ENCODE measurements around the gene RDH12. TPM values are rescaled to one million over a fixed set of nuclear protein-coding genes. Genes with fewer than 3 reads are reported as not detected.

RDH12 gene
- total and polyA plus RNA-seq, 9 of the 15 experiments (the other 6 are each of a cell fraction or from before 2014, with no cell fraction given) = 0.03 to 0.29 (median 0.07) TPM; not detected in 2

- no peak; a peak in 1 of 4 replicates for TF ChIP-seq MNT (conservative IDR thresholded peaks at IDR 0.05)
- TF ChIP-seq POLR2A (conservative IDR thresholded peaks at IDR 0.05) = no peak
- TF ChIP-seq, protein P1, sequence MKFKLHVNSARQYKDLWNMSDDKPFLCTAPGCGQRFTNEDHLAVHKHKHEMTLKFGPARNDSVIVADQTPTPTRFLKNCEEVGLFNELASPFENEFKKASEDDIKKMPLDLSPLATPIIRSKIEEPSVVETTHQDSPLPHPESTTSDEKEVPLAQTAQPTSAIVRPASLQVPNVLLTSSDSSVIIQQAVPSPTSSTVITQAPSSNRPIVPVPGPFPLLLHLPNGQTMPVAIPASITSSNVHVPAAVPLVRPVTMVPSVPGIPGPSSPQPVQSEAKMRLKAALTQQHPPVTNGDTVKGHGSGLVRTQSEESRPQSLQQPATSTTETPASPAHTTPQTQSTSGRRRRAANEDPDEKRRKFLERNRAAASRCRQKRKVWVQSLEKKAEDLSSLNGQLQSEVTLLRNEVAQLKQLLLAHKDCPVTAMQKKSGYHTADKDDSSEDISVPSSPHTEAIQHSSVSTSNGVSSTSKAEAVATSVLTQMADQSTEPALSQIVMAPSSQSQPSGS (CRISPR knock-in tag; IDR thresholded peaks at IDR 0.05) = no peak
- no peak for TF ChIP-seq ZNF408 (CRISPR knock-in tag; IDR thresholded peaks at IDR 0.05; ENCODE audit: low read depth)
- no peak for TF ChIP-seq HMG20B (CRISPR knock-in tag; IDR thresholded peaks at IDR 0.05)
- no peak for TF ChIP-seq WHSC1 (IDR thresholded peaks at IDR 0.05; ENCODE audit: low read length)
- TF ChIP-seq HDAC8 (tag; IDR thresholded peaks at IDR 0.05) = no peak
Observed at GRCh38 chr14:67738740-67739504, 37.2 kb downstream of the RDH12 start (continued).

GRCh38 chr14:67744046-67744445 lies 42.4 kb downstream of the RDH12 start:
- Histone ChIP-seq H3K9me3 (replicated peaks; ENCODE audit: control insufficient read depth, insufficient read depth, low read depth, low read length) (no peaks in the 10 kb centered on the region), H3K27ac (ENCODE audit: extremely low read depth, low read depth, low read length) (no peak overlapping the region), H3K36me3 (ENCODE audit: control insufficient read depth, insufficient read depth, low read length) (0 out of 3 replicates have a peak, but pooled peaks cover 9% of the 10 kb centered on the region), H2AFZ (ENCODE audit: low read depth, low read length) (no peak overlapping the region), H3K4me3 (no peak overlapping the region), H3K79me2 (ENCODE audit: control insufficient read depth, insufficient read depth, low read length) (no peaks in the 10 kb centered on the region), H3K9me1 (ENCODE audit: control insufficient read depth, insufficient read depth, low read length) (no peaks in the 10 kb centered on the region), H3K27me3 (ENCODE audit: control insufficient read depth in 2 of 2, insufficient read depth in 2 of 2, low read length in 2 of 2) (no peaks in the 10 kb centered on the region), H3K9ac (ENCODE audit: insufficient read depth in 1 of 2, low read depth in 2 of 2, low read length in 2 of 2) (no peak overlapping the region), H3K4me1 (replicated peaks in 1 of 2; ENCODE audit: control insufficient read depth in 2 of 2, insufficient read depth in 2 of 2, low read length in 2 of 2) (no peaks in the 10 kb centered on the region; a peak in 1 of 5 replicates), H4K20me1 (replicated peaks; ENCODE audit: control insufficient read depth, insufficient read depth, low read length) (no peaks in the 10 kb centered on the region), H3K4me2 (ENCODE audit: insufficient read depth, low read length) (no peak overlapping the region)
- BruUV-seq (replicated peaks) = no TSS peak
- DNase-seq (ENCODE audit: extremely low read depth in 1 of 4, low spot score in 3 of 4) (no peak), FAIRE-seq (no peak), ATAC-seq (no peak)
- in situ Hi-C loops (cut with MboI) (no loop called here), intact Hi-C loops (cut with micrococcal nuclease) (no loop called here)
- WGBS (ENCODE audit: insufficient coverage, low coverage, missing lambda C conversion rate) = 10% methylated on average over 2 of the region's 2 CpGs
- CTCF ChIA-PET (ENCODE audit: low intra/inter-chr PET ratio) = no interaction called here
- POLR2A ChIA-PET = interaction anchor here (0.8 kb wide), 1 partner anchor 29 kb away, joined by 3 read pairs; no protein-coding TSS in a partner anchor
- no peak for TF ChIP-seq ZNF551 (CRISPR knock-in tag; IDR thresholded peaks at IDR 0.05)
- TF ChIP-seq ZKSCAN8 (CRISPR knock-in tag; IDR thresholded peaks at IDR 0.05) = no peak
- no peak for TF ChIP-seq ERF (CRISPR knock-in tag; IDR thresholded peaks at IDR 0.05)
- TF ChIP-seq GTF2B (IDR thresholded peaks at IDR 0.05; ENCODE audit: extremely low read depth, insufficient read length) = no peak
- no peak for TF ChIP-seq NFATC3 (IDR thresholded peaks at IDR 0.05)
- TF ChIP-seq PHB2 (IDR thresholded peaks at IDR 0.05; ENCODE audit: low read depth) = no peak
- no peak for TF ChIP-seq DMBX1 (CRISPR knock-in tag; IDR thresholded peaks at IDR 0.05; ENCODE audit: borderline replicate concordance)

Data from K562 (cell line).